Left hindlimb (tissue), 1 donor: ENCODE data around the gene CD22.
A peak's percentile ranks its signal among the peaks of the same experiment; 100 is the strongest.

Source experiments
- DNase-seq: peaks from one replicate; pipeline ENCODE4 v3.0.0-alpha.2; 2018

Gene CD22

GRCh38 chr19:35315883-35316282, 13.1 kb upstream of the CD22 start:
- no peak for DNase-seq

GRCh38 chr19:35316560-35316959, 12.4 kb upstream of the CD22 start:
- no peak for DNase-seq

- DNase-seq, result no peak
Measured at GRCh38 chr19:35317464-35318043, 11.4 kb upstream of the CD22 start.

GRCh38 chr19:35318679-35319448, 10.1 kb upstream of the CD22 start:
- peak; percentile 54 for DNase-seq

- DNase-seq, result no peak
Measured at GRCh38 chr19:35320065-35320713, 8.8 kb upstream of the CD22 start.

GRCh38 chr19:35321291-35321690, 7.7 kb upstream of the CD22 start:
- no peak for DNase-seq

GRCh38 chr19:35322014-35322413, 7.0 kb upstream of the CD22 start:
- DNase-seq, result no peak

GRCh38 chr19:35327642-35328041, 1.3 kb upstream of the CD22 start:
- DNase-seq, result no peak

- DNase-seq, result no peak
Measured at GRCh38 chr19:35329323-35329722, 336 bp downstream of the CD22 start.

- no peak for DNase-seq
Measured at GRCh38 chr19:35330475-35330874, 1.5 kb downstream of the CD22 start.

- no peak for DNase-seq
Measured at GRCh38 chr19:35331551-35332214, 2.7 kb downstream of the CD22 start.

GRCh38 chr19:35332817-35333216, 3.8 kb downstream of the CD22 start:
- DNase-seq, result no peak

- DNase-seq, result no peak
Measured at GRCh38 chr19:35334144-35334753, 5.3 kb downstream of the CD22 start.

- DNase-seq, result no peak
Measured at GRCh38 chr19:35336166-35336955, 7.4 kb downstream of the CD22 start.

GRCh38 chr19:35337097-35337983, 8.4 kb downstream of the CD22 start:
- DNase-seq, result no peak

GRCh38 chr19:35337984-35338296, 9.0 kb downstream of the CD22 start:
- no peak for DNase-seq

GRCh38 chr19:35340431-35340830, 11.4 kb downstream of the CD22 start:
- DNase-seq, result no peak

- DNase-seq, result no peak
Measured at GRCh38 chr19:35341006-35341405, 12.0 kb downstream of the CD22 start.

- DNase-seq, result no peak
Measured at GRCh38 chr19:35341565-35342225, 12.7 kb downstream of the CD22 start.

- no peak for DNase-seq
Measured at GRCh38 chr19:35342430-35342829, 13.4 kb downstream of the CD22 start.

GRCh38 chr19:35344511-35345031, 15.6 kb downstream of the CD22 start:
- no peak for DNase-seq
